ENCODE data around the gene UNC13B. TPM values are rescaled to one million over a fixed set of nuclear protein-coding genes. Genes with fewer than 3 reads are reported as not detected.

UNC13B gene
- total RNA-seq, 4 donors from 2014 or later = 44.5 to 72.9 (median 48.6) TPM

GRCh38 chr9:35364817-35365585 is 203.2 kb downstream of the UNC13B start:
- no peak for DNase-seq
- H3K4me3 ChIP-seq = no peak overlapping the region

GRCh38 chr9:35366627-35367026 is 204.8 kb downstream of the UNC13B start:
- no peak for TF ChIP-seq POLR2A (IDR thresholded peaks at IDR 0.05)
- TF ChIP-seq CTCF (IDR thresholded peaks at IDR 0.05) = no peak
- no peak for DNase-seq
- Histone ChIP-seq H3K27me3 (no peaks in the 10 kb centered on the region), H3K4me3 (no peak overlapping the region), H3K36me3 (peaks cover 0 to 14% (median 0%) of the 10 kb centered on the region in 3 donors), H3K27ac (no peak overlapping the region), H3K9me3 (no peaks in the 10 kb centered on the region), H3K4me1 (no peaks in the 10 kb centered on the region)

More at GRCh38 chr9:35364817-35365585, 203.2 kb downstream of the UNC13B start:
- Histone ChIP-seq H3K27ac (no peak overlapping the region), H3K27me3 (no peaks in the 10 kb centered on the region), H3K36me3 (peaks cover 0 to 6% (median 0%) of the 10 kb centered on the region in 3 donors), H3K9me3 (no peaks in the 10 kb centered on the region), H3K4me1 (no peaks in the 10 kb centered on the region)
- TF ChIP-seq CTCF (IDR thresholded peaks at IDR 0.05) = no peak
- no peak for TF ChIP-seq POLR2A (IDR thresholded peaks at IDR 0.05)

DNA sequence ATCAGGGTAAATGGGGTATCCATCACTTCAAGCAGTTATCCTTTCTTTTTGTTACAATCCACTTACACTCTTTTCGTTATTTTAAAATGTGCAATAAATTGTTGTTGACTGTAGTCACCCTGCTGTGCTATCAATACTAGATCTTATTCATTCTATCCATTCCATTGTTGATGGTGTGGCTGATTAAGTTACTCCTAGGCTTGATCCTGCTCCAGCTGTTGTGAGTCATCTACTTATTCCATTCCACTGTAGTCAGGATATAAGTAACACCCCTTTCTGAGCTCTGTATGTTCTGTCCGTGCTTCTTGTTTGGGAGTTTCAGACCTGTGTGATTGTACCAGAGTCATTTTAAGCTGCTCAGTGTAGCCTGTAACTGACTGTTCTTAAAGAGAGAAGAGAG is 205.6 kb downstream of the UNC13B start:
- Histone ChIP-seq H3K27me3 (no peaks in the 10 kb centered on the region), H3K9me3 (no peaks in the 10 kb centered on the region), H3K36me3 (peaks cover 0 to 14% (median 0%) of the 10 kb centered on the region in 3 donors), H3K27ac (no peak overlapping the region), H3K4me3 (no peak overlapping the region), H3K4me1 (no peaks in the 10 kb centered on the region)
- no peak for DNase-seq
- TF ChIP-seq POLR2A (IDR thresholded peaks at IDR 0.05) (no peak), CTCF (IDR thresholded peaks at IDR 0.05) (no peak)

- no peak overlapping the region for H3K4me3 ChIP-seq
- TF ChIP-seq CTCF (IDR thresholded peaks at IDR 0.05) = no peak
- TF ChIP-seq POLR2A (IDR thresholded peaks at IDR 0.05) = no peak
Observed at GRCh38 chr9:35370241-35370640, 208.4 kb downstream of the UNC13B start.

DNA sequence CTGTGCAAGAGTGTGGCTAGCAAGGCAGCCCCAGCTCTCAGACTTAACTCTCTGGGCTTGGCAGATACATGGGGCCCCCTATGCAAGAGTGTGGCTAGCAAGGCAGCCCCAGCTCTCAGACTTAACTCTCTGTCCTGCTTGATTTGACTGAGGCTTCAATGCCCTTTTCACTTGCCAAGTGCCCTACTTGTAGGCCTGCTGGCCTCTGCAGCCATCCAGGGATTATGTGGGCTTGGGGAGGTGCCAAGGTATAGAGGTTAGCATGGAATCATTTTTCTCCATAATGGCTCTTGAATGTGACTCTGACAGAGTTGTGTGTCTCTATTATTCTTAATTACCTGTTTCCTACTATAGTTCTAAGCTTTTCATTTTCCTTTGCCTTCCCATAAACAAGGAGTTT is 212.6 kb downstream of the UNC13B start:
- Histone ChIP-seq H3K9me3 (no peaks in the 10 kb centered on the region), H3K27me3 (no peaks in the 10 kb centered on the region), H3K36me3 (peaks cover 0 to 31% (median 0%) of the 10 kb centered on the region in 3 donors), H3K4me3 (no peak overlapping the region), H3K27ac (no peak overlapping the region), H3K4me1 (no peaks in the 10 kb centered on the region)
- no peak for TF ChIP-seq CTCF (IDR thresholded peaks at IDR 0.05)
- no peak for TF ChIP-seq POLR2A (IDR thresholded peaks at IDR 0.05)
- DNase-seq = no peak

More at GRCh38 chr9:35370241-35370640, 208.4 kb downstream of the UNC13B start:
- no peaks in the 10 kb centered on the region for H3K27me3 ChIP-seq
- peaks cover 0 to 23% (median 0%) of the 10 kb centered on the region in 3 donors for H3K36me3 ChIP-seq
- DNase-seq = no peak
- H3K9me3 ChIP-seq = no peaks in the 10 kb centered on the region
- no peak overlapping the region for H3K27ac ChIP-seq
- H3K4me1 ChIP-seq = no peaks in the 10 kb centered on the region
